Measurements from ENCODE around the gene LYPD3. TPM values are rescaled to one million over a fixed set of nuclear protein-coding genes. Genes with fewer than 3 reads are reported as not detected.

The LYPD3 gene
- total RNA-seq, 1 donor from 2014 or later = 0.89 TPM

- H3K36me3 Mint-ChIP-seq (ENCODE audit: low read depth) = no peaks in the 10 kb centered on the region
- no peak for DNase-seq (ENCODE audit: low read depth, low spot score)
- no peaks in the 10 kb centered on the region for H3K27me3 Mint-ChIP-seq (ENCODE audit: low read depth)
- no peak overlapping the region for H3K4me3 Mint-ChIP-seq
- H3K9me3 Mint-ChIP-seq = no peaks in the 10 kb centered on the region
- H3K4me1 Mint-ChIP-seq = peaks cover 6% of the 10 kb centered on the region
- TF ChIP-seq, protein P1, sequence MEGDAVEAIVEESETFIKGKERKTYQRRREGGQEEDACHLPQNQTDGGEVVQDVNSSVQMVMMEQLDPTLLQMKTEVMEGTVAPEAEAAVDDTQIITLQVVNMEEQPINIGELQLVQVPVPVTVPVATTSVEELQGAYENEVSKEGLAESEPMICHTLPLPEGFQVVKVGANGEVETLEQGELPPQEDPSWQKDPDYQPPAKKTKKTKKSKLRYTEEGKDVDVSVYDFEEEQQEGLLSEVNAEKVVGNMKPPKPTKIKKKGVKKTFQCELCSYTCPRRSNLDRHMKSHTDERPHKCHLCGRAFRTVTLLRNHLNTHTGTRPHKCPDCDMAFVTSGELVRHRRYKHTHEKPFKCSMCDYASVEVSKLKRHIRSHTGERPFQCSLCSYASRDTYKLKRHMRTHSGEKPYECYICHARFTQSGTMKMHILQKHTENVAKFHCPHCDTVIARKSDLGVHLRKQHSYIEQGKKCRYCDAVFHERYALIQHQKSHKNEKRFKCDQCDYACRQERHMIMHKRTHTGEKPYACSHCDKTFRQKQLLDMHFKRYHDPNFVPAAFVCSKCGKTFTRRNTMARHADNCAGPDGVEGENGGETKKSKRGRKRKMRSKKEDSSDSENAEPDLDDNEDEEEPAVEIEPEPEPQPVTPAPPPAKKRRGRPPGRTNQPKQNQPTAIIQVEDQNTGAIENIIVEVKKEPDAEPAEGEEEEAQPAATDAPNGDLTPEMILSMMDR (conservative IDR thresholded peaks at IDR 0.05) = no peak
- no peak overlapping the region for H3K27ac Mint-ChIP-seq (ENCODE audit: unreplicated experiment)
Observed at GRCh38 chr19:43479961-43480561, 14.7 kb upstream of the LYPD3 start.

GRCh38 chr19:43479226-43479625 lies 13.8 kb upstream of the LYPD3 start:
- Mint-ChIP-seq H3K27me3 (ENCODE audit: low read depth) (no peaks in the 10 kb centered on the region), H3K9me3 (no peaks in the 10 kb centered on the region), H3K27ac (ENCODE audit: unreplicated experiment) (no peak overlapping the region), H3K36me3 (ENCODE audit: low read depth) (no peaks in the 10 kb centered on the region), H3K4me3 (no peak overlapping the region), H3K4me1 (peaks cover 10% of the 10 kb centered on the region)
- no peak for DNase-seq (ENCODE audit: low read depth, low spot score)
- TF ChIP-seq, protein P1 (conservative IDR thresholded peaks at IDR 0.05) = no peak

- Mint-ChIP-seq H3K27ac (ENCODE audit: unreplicated experiment) (no peak overlapping the region), H3K4me1 (peaks cover 13% of the 10 kb centered on the region), H3K27me3 (ENCODE audit: low read depth) (no peaks in the 10 kb centered on the region), H3K36me3 (ENCODE audit: low read depth) (no peaks in the 10 kb centered on the region), H3K4me3 (no peak overlapping the region), H3K9me3 (no peaks in the 10 kb centered on the region)
- TF ChIP-seq, protein P1 (conservative IDR thresholded peaks at IDR 0.05) = no peak
- no peak for DNase-seq (ENCODE audit: low read depth, low spot score)
Observed at GRCh38 chr19:43478323-43478722, 12.9 kb upstream of the LYPD3 start.

- DNase-seq (ENCODE audit: low read depth, low spot score) = no peak
Observed at GRCh38 chr19:43476606-43477005, 11.2 kb upstream of the LYPD3 start.

DNA sequence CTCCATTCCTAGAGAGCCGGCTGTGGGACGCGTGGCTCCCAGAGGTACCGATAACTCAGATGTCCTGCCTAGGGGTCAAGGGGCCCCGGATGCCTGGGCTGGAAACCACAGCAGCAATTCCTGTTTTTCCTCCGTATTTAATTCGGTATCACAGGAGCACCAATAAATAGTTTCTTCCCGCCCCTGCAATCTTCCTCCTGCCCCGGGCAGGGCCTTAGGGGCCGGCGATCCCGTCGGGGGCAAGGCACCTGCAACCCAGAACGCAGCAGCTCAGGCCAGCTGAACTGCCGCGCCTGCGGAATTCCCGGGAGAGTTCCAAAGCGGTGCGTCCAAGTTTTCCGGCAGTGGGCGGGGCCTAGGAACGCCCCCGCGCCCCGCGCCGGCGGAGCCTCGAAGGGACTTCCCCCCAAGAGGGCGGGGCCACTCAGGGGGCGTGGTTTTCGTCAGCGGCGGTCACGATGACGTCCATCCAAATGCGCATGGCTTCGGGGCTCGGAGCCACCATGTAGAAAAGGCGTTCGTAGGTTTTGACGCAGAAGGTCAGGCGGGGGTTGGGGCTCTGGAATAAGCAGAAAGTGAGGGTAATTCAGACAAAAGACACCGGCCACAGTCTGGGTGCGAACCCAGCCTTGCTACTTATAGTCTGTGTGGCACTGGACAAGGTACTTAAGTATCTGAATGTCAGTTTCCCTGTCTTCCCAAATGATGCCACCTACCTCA lies 9.7 kb upstream of the LYPD3 start:
- Mint-ChIP-seq H3K36me3 (ENCODE audit: low read depth) (no peaks in the 10 kb centered on the region), H3K4me1 (peaks cover 15% of the 10 kb centered on the region)
- peak; percentile 98 for DNase-seq (ENCODE audit: low read depth, low spot score)

More at GRCh38 chr19:43476606-43477005, 11.2 kb upstream of the LYPD3 start:
- H3K4me3 Mint-ChIP-seq = no peak overlapping the region
- no peaks in the 10 kb centered on the region for H3K36me3 Mint-ChIP-seq (ENCODE audit: low read depth)
- no peaks in the 10 kb centered on the region for H3K9me3 Mint-ChIP-seq
- peaks cover 13% of the 10 kb centered on the region for H3K4me1 Mint-ChIP-seq
- no peak overlapping the region for H3K27ac Mint-ChIP-seq (ENCODE audit: unreplicated experiment)
- no peaks in the 10 kb centered on the region for H3K27me3 Mint-ChIP-seq (ENCODE audit: low read depth)
- TF ChIP-seq, protein P1 (conservative IDR thresholded peaks at IDR 0.05) = no peak

More for the DNA sequence above, 9.7 kb upstream of the LYPD3 start:
- Mint-ChIP-seq H3K27ac (ENCODE audit: unreplicated experiment) (peak overlapping the region; percentile 93), H3K4me3 (peak overlapping the region; percentile 85), H3K9me3 (no peaks in the 10 kb centered on the region), H3K27me3 (ENCODE audit: low read depth) (no peaks in the 10 kb centered on the region)
- TF ChIP-seq, protein P1 (conservative IDR thresholded peaks at IDR 0.05) = no peak
